ENCODE data around the gene CDC40. TPM values are rescaled to one million over a fixed set of nuclear protein-coding genes. Genes with fewer than 3 reads are reported as not detected.
A peak's percentile ranks its signal among the peaks of the same experiment; 100 is the strongest.

CDC40 gene
- total RNA-seq, 2 experiments from 2014 or later = 25.9 to 29.1 TPM

DNA sequence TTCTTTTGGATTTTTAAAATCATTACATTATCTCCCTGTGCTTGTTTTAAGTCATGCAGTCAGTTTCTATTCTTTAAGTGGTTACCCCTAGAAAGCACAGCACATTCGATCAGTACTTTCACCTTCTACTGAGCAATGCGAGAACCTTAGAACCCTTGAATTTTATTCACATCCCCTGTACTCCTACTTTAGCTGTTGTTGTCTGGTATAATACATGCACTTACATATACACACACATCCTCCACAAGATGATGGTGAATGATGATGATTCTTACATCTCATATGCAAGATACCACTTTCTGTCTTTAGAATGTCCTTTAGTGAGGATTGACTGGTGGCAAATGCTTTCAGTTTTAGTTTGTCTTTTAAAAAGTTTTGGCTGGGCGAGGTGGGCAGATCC, 5.7 kb downstream of the CDC40 start:
- Mint-ChIP-seq H3K27ac (peak overlapping the region; percentile 46), H3K4me1 (peaks cover 29% of the 10 kb centered on the region), H3K4me3 (peak overlapping the region; percentile 44), H3K36me3 (peaks cover 3% of the 10 kb centered on the region), H3K9me3 (no peaks in the 10 kb centered on the region), H3K27me3 (no peaks in the 10 kb centered on the region)
- DNase-seq = no peak

DNA sequence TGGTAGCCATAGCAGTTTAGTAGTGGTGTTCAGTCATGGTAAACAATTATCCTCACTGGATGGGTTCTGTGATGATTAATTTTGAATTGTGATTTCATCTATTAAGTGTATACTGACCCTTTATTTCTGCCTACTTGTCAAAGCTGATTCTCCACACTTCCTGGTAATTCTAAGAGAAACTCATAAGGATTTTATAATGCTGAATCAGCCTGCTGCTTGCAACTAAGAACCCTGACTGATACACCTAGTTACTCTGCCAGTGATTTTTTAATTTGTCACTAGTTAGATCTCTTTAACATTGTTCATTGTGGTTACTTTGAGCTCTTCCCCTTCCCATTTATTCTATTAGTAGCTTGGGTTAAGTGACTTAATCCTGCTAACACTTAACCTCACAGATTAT, 8.6 kb downstream of the CDC40 start:
- H3K4me1 Mint-ChIP-seq = peaks cover 29% of the 10 kb centered on the region
- no peak overlapping the region for H3K27ac Mint-ChIP-seq
- H3K36me3 Mint-ChIP-seq = peaks cover 7% of the 10 kb centered on the region
- H3K9me3 Mint-ChIP-seq = no peaks in the 10 kb centered on the region
- no peaks in the 10 kb centered on the region for H3K27me3 Mint-ChIP-seq
- no peak for DNase-seq
- H3K4me3 Mint-ChIP-seq = no peak overlapping the region

DNA sequence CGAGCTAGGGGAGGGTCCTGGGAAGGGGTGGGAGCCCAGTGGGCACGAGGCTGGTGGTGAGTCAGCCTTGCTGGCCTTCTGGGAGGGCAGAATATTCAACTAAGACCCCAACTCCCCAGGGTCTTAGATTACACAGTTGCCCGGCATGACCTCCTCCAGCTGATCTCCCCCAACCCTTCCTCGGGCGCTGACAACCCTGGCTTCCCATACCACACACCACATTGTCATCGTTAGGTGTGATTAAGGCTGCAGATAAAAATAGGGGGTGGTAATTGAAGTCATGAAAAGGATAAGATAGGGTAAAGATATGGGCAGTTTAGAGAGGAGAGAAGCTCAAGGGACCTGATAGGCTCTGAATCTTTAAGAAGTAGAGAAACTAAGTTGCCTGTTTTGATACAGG, 10.5 kb downstream of the CDC40 start:
- Mint-ChIP-seq H3K4me3 (no peak overlapping the region), H3K9me3 (no peaks in the 10 kb centered on the region), H3K36me3 (peaks cover 10% of the 10 kb centered on the region), H3K27me3 (no peaks in the 10 kb centered on the region), H3K27ac (no peak overlapping the region), H3K4me1 (peaks cover 30% of the 10 kb centered on the region)
- no peak for DNase-seq

DNA sequence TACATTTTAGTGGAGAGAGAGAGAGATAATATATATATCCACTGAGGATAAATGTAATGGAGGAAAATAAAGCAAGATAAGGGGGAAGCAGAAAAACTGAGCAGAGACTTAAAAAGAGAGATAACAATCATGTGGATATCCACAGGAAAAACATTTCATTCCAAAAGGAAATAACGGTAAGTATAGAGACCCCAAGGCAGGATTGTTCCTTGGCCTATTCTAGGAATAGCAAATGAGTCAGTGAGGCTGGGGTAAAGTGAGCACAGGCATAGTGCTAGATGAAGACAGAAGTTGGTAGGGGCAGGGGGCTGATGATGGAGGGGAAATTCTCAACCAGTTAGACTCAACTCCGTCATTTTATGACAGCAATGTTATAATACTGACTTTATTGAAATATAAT, 11.2 kb downstream of the CDC40 start:
- Mint-ChIP-seq H3K9me3 (no peaks in the 10 kb centered on the region), H3K4me3 (no peak overlapping the region), H3K27me3 (no peaks in the 10 kb centered on the region), H3K36me3 (peaks cover 10% of the 10 kb centered on the region), H3K4me1 (peaks cover 29% of the 10 kb centered on the region), H3K27ac (no peak overlapping the region)
- no peak for DNase-seq

DNA sequence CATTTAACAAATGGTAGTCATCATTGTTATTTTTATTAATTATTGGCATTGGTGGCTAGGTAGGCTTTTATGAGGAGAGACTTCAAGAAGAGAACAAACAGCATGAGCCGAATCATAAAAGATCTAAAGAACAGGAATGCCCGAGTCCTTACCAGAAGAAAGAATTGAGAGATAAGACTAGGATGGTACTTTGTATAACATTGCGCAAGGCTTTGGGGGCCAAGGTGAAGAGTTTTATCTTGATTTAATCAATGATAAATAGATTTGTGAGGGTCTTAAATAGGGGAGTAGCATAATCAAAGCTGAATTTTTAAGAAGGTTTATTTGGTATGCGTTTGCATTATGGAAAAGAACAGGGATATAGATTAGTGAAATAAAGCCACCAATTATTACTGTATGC, 15.4 kb downstream of the CDC40 start:
- no peak overlapping the region for H3K27ac Mint-ChIP-seq

DNA sequence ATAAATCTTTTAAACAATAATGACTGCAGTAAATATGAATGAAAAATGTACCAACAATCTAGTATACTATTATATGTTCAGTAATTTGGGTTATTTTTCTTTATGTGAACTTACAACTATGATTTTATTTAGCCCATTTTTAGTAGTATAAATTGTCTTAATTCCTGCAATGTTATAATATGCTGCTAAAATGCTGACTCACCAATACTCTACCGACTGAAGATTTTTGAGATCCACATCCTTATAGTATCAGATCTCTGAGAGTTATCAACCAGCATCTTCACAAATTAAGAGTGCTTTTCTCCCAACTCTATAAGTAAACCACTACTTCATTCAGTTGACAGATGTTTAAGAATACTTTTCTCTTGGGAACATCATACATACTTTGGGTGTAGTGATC, 16.6 kb downstream of the CDC40 start:
- Mint-ChIP-seq H3K27me3 (no peaks in the 10 kb centered on the region), H3K4me3 (no peak overlapping the region), H3K4me1 (peaks cover 21% of the 10 kb centered on the region), H3K9me3 (peaks cover 2% of the 10 kb centered on the region), H3K27ac (no peak overlapping the region), H3K36me3 (peaks cover 15% of the 10 kb centered on the region)
- no peak for DNase-seq

More for the DNA sequence above, 15.4 kb downstream of the CDC40 start:
- Mint-ChIP-seq H3K36me3 (peaks cover 15% of the 10 kb centered on the region), H3K4me3 (no peak overlapping the region), H3K27me3 (no peaks in the 10 kb centered on the region), H3K4me1 (peaks cover 19% of the 10 kb centered on the region), H3K9me3 (peaks cover 2% of the 10 kb centered on the region)
- no peak for DNase-seq

DNA sequence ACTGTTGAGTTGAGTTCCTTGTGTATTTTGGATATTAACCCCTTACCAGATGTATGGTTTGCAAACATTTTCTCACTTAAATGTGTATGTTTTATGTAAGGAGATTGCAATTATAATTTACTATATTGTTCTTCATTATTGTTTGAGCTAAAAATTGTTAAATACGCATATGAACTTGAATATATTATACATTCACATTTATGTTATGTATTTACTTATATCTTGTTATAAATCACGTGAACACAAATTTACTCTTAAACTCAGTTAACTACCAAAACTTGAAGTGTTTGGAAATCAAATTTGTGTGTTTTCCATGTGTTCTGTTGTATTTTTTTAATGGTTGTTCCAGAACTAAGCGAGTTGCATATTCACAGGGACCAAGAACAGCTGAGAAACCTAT, 18.3 kb downstream of the CDC40 start:
- H3K27me3 Mint-ChIP-seq = no peaks in the 10 kb centered on the region
- H3K27ac Mint-ChIP-seq = no peak overlapping the region
- no peak overlapping the region for H3K4me3 Mint-ChIP-seq
- DNase-seq = no peak
- peaks cover 2% of the 10 kb centered on the region for H3K9me3 Mint-ChIP-seq
- peaks cover 13% of the 10 kb centered on the region for H3K36me3 Mint-ChIP-seq
- peaks cover 22% of the 10 kb centered on the region for H3K4me1 Mint-ChIP-seq

DNA sequence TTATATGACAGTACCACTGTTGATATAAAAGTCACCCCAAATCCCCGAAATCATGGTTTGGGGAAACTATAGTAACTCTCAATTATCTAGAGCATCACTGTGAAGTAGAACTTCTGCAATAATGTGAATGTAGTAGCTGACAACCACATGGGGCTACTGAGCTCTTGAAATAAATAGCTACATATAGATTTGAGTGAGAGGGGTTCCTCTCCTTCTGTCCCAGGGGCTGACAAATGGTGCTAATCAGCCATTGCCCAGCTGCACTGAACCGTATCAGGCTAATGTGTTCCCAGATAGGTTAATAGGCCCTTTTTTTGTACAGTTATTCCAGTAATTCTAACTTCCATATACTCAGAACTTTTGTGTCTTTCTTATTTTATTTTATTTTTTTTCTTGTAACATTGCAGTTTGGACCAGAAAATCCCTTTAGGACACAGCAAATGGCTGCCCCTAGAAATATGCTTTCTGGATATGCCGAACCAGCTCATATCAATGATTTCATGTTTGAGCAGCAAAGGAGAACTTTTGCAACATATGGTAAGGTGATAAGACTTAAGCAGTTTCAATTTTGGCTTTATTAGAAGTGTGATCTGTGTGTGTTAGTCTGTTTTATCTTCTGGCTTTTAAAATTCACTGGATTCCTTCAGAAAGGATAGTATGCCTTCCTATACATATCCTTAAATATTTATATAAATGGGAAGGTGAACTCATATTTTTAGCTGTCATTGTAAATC, 21.1 kb downstream of the CDC40 start:
- peaks cover 16% of the 10 kb centered on the region for H3K4me1 Mint-ChIP-seq
- H3K9me3 Mint-ChIP-seq = peaks cover 2% of the 10 kb centered on the region
- peaks cover 8% of the 10 kb centered on the region for H3K36me3 Mint-ChIP-seq
- DNase-seq = no peak
- no peaks in the 10 kb centered on the region for H3K27me3 Mint-ChIP-seq
- H3K4me3 Mint-ChIP-seq = no peak overlapping the region
- H3K27ac Mint-ChIP-seq = no peak overlapping the region

DNA sequence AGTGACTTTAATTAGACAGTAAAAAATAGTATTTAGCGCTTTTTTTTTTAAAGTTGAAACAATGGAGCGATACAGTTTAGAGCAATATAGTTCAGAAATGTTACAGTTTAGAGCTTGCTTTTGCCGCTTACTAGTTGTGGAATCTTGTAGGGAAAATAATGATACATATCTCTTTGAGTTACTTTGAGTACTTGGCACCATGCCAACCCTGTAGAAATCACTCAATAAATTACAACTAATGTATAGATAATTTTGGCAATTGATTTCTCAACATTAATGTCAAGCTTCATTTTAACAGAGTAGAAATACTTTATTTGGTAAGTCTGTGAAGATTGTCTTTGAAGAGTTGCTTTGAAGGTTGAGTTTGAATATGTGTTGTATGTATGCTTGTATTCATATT, 27.4 kb downstream of the CDC40 start:
- peaks cover 9% of the 10 kb centered on the region for H3K36me3 Mint-ChIP-seq
- H3K27me3 Mint-ChIP-seq = no peaks in the 10 kb centered on the region
- no peak overlapping the region for H3K4me3 Mint-ChIP-seq
- DNase-seq = no peak
- no peaks in the 10 kb centered on the region for H3K9me3 Mint-ChIP-seq
- peaks cover 4% of the 10 kb centered on the region for H3K4me1 Mint-ChIP-seq
- no peak overlapping the region for H3K27ac Mint-ChIP-seq

DNA sequence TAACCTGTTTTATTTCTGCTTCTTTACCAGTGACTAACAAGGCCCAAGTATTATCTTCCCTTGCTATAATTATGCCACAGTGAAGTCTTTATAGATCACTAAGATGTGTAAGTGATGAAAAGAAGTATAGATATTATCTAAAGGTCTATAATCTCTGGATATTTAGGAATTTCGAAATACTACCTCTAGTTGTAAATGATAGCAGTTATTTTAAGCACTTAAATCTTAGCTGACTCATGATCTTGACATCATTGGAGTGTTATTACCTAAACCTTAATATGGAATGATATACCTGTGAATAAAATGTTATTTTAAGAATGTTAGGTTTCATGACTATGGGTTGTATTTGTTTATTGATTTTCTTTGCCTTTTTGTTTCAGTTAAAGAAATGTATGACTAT, 31.5 kb downstream of the CDC40 start:
- no peak overlapping the region for H3K4me3 Mint-ChIP-seq

DNA sequence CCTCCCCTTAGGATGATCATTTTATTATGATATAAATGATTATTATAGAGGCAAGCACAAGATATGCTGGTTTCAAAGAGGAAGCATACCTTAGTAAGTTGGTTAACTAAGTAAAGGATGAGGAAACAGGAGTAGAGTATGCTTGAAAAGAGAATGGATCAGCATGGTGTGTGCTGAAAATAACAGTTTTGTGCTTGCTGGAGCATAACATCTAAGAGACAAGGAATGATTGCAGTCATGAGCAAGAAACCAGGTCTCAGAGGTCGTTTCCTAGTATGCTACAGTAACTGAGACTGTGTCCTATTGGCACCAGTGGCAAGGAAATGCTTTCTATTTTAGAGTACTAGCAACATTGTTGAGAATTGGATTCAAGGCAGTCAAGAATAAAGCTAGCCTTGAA, 34.1 kb downstream of the CDC40 start:
- DNase-seq = no peak
- Mint-ChIP-seq H3K4me1 (peaks cover 7% of the 10 kb centered on the region), H3K27me3 (no peaks in the 10 kb centered on the region), H3K36me3 (peaks cover 19% of the 10 kb centered on the region), H3K4me3 (no peak overlapping the region), H3K9me3 (no peaks in the 10 kb centered on the region), H3K27ac (no peak overlapping the region)

More for the DNA sequence above, 31.5 kb downstream of the CDC40 start:
- Mint-ChIP-seq H3K27ac (no peak overlapping the region), H3K4me1 (peaks cover under 1% of the 10 kb centered on the region), H3K36me3 (peaks cover 19% of the 10 kb centered on the region), H3K27me3 (no peaks in the 10 kb centered on the region), H3K9me3 (no peaks in the 10 kb centered on the region)
- no peak for DNase-seq

DNA sequence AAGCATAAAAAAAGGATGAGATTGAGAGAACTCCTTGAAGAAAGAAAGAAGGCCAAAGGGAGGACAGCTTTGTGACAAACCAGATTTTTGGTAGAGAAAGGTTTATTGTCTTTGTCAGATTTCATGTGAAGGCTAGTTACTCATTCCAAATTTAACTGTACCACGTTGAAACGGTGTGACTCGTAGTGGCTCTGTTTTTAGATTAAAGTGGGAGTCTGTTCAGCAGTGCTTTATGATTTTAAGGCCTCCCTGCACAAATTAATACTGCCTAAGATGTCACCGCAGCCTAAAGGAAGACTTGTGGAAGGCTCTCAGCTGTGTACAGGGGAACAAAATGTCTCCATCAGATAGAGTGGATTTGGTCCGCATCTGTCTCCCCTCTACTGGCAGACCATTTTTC, 35.9 kb downstream of the CDC40 start:
- H3K27ac Mint-ChIP-seq = no peak overlapping the region
- H3K36me3 Mint-ChIP-seq = peaks cover 28% of the 10 kb centered on the region
- no peak for DNase-seq
- no peaks in the 10 kb centered on the region for H3K27me3 Mint-ChIP-seq
- no peaks in the 10 kb centered on the region for H3K9me3 Mint-ChIP-seq
- H3K4me3 Mint-ChIP-seq = no peak overlapping the region
- peaks cover 7% of the 10 kb centered on the region for H3K4me1 Mint-ChIP-seq

DNA sequence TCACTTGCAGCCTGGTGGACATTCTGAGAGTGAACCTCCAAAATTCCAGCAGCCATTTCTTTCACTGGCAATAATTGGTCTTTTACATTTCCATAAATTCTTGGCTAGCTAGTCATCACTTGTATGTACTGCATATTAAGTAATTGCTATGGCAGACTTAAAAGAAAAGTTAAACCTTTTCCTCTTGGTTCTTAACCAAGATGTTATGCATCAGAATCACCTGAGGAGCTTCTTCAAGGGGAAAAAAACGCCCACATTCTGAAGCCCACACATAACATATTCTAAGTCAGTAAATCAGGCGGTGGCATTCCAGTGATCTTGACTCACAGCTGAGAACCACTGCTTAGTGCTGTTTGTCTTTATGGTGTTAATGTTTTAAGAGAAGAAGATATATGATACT, 37.0 kb downstream of the CDC40 start:
- no peak overlapping the region for H3K4me3 Mint-ChIP-seq
- no peak overlapping the region for H3K27ac Mint-ChIP-seq
- peaks cover 7% of the 10 kb centered on the region for H3K4me1 Mint-ChIP-seq
- no peak for DNase-seq
- H3K36me3 Mint-ChIP-seq = peaks cover 25% of the 10 kb centered on the region
- no peaks in the 10 kb centered on the region for H3K9me3 Mint-ChIP-seq
- H3K27me3 Mint-ChIP-seq = no peaks in the 10 kb centered on the region

DNA sequence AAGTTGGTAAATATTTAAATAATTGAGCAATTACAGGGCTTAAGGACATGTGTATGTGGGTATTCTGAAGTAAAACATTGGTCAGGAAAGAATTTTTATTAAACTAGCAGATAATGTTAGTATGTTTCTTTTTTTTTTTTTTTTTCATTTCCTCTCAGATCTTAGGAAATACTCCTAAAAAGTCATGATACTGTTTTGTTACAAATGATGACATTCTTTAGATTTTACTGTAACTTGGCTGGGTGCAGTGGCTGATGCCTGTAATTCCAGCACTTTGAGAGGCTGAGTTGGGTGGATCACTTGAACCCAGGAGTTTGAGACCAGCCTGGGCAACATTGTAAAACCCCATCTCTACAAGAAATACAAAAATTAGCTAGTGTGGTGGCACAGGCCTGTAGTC, 41.5 kb downstream of the CDC40 start:
- Mint-ChIP-seq H3K4me3 (no peak overlapping the region), H3K27me3 (no peaks in the 10 kb centered on the region), H3K4me1 (peaks cover 7% of the 10 kb centered on the region), H3K9me3 (no peaks in the 10 kb centered on the region), H3K27ac (no peak overlapping the region), H3K36me3 (peaks cover 14% of the 10 kb centered on the region)
- DNase-seq = no peak

DNA sequence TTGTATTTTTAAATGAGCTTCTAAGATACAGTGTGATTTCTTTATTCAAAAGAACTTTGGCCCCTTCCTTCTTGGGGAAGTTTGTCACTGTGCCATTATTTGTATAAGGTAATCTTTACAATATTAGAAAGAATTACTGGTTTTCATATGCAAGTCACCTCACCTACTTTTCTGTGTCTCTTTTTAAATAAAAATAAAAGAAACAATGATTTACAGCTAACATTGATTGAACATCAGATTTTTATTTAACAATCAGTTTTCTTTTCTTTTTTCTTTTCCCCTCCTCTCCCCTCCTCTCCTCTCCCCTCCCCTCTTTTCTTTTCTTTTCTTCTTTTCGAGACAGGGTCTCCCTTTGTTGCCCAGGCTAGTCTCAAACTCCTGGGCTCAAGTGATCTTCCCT, 46.0 kb downstream of the CDC40 start:
- H3K4me1 Mint-ChIP-seq = no peaks in the 10 kb centered on the region
- no peak for DNase-seq
- H3K4me3 Mint-ChIP-seq = no peak overlapping the region
- H3K27ac Mint-ChIP-seq = peak overlapping the region; percentile 29
- H3K9me3 Mint-ChIP-seq = no peaks in the 10 kb centered on the region
- H3K27me3 Mint-ChIP-seq = no peaks in the 10 kb centered on the region
- peaks cover 6% of the 10 kb centered on the region for H3K36me3 Mint-ChIP-seq

DNA sequence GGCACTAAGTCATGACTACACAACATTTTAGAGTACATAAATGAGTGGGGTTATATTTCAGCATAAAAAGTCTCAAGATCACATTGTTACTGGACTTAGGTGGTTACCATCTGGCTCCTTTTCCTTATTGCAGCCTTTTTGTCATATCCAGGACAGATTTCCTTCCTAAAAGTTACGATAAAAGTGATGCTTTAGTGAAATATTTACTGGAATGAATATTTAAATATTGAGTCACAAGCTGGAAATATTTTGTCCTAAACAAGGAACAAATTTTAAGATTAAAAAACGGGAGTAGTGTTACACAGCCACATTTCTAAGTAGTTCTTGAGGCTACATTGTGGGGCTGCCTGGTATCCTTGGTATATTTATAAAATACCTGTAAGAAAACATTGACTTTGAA, 52.2 kb downstream of the CDC40 start:
- H3K4me1 Mint-ChIP-seq = peaks cover 9% of the 10 kb centered on the region
- H3K4me3 Mint-ChIP-seq = no peak overlapping the region
- peaks cover 18% of the 10 kb centered on the region for H3K36me3 Mint-ChIP-seq
- DNase-seq = no peak
- no peaks in the 10 kb centered on the region for H3K27me3 Mint-ChIP-seq
- no peak overlapping the region for H3K27ac Mint-ChIP-seq
- H3K9me3 Mint-ChIP-seq = no peaks in the 10 kb centered on the region

All from activated naive CD8-positive, alpha-beta T cell treated with anti-CD3 and anti-CD28 coated beads for 36 hours (primary cell).